A549 (cell line): Measurements from ENCODE around the gene POLR2I.

Experiments used
- CBX8 ChIP-seq: fragments of 200-600 bp; sonication (generic); IDR thresholded peaks from 2 replicates; pipeline ENCODE4 v1.6.1; 2016
- CTCF ChIP-seq: fragments of >200 bp; sonication (Bioruptor Twin); formaldehyde crosslinking; IDR thresholded peaks from 3 replicates; pipeline ENCODE4 v1.5.1; 2016
- JUN ChIP-seq, 2 experiments: fragments of >200 bp; sonication (Bioruptor Twin); formaldehyde crosslinking; IDR thresholded peaks; 2 replicates in 1 of 2; 3 replicates in 1 of 2; pipeline ENCODE4 v1.6.1; 2016 to 2017
- NR3C1 ChIP-seq: fragments of >200 bp; sonication (Bioruptor Twin); formaldehyde crosslinking; IDR thresholded peaks from 3 replicates; pipeline ENCODE4 v1.6.1; 2017
- POLR2AphosphoS2 ChIP-seq: conservative IDR thresholded peaks from 2 replicates; pipeline ENCODE4 v1.6.1; 2012; ENCODE audit warnings: low read length, improper control_type of control experiment, inconsistent platforms
- RCOR1 ChIP-seq: fragments of 150-350 bp; IDR thresholded peaks from 2 replicates; pipeline ENCODE4 v1.6.1; 2014; ENCODE audit warnings: antibody characterized with exemption, low read length, low read depth
- USF2 ChIP-seq: fragments of 450-650 bp; IDR thresholded peaks from 2 replicates; pipeline ENCODE4 v1.6.1; 2014; ENCODE audit warnings: antibody characterized with exemption

GRCh38 chr19:36064826-36065225, 49.8 kb downstream of the POLR2I start:
- TF ChIP-seq NR3C1 (no peak), RCOR1 (no peak), JUN (IDR thresholded peaks at IDR 0.05) (no peak), CTCF (no peak), CBX8 (no peak), USF2 (no peak), POLR2AphosphoS2 (no peak)
